GM06990 (cell line): ENCODE results near the gene CANT1.

Experiments
- DNase-seq: peaks from one replicate; pipeline ENCODE4 v3.0.0-alpha.2; 2011; ENCODE audit not compliant: insufficient read length; ENCODE audit errors: extremely low read depth
- H3K27me3 ChIP-seq: replicated peaks from 2 replicates; pipeline ENCODE4 v1.6.0; 2011; ENCODE audit warnings: low read length; ENCODE audit not compliant: control insufficient read depth, insufficient read depth
- H3K36me3 ChIP-seq: 2 replicates; pipeline ENCODE4 v1.5.1; 2011; ENCODE audit warnings: low read length; ENCODE audit not compliant: control insufficient read depth, insufficient read depth
- H3K4me3 ChIP-seq: replicated peaks from 2 replicates; pipeline ENCODE4 v1.5.1; 2011; ENCODE audit warnings: low read depth, mild to moderate bottlenecking, control low read depth, low read length
- CTCF ChIP-seq: IDR thresholded peaks from 2 replicates; pipeline ENCODE4 v1.5.1; 2011; ENCODE audit warnings: low read length, control low read depth, mild to moderate bottlenecking, inconsistent platforms; ENCODE audit not compliant: insufficient read depth, poor library complexity, severe bottlenecking

The CANT1 gene

GRCh38 chr17:79027925-79028491 is 18.4 kb upstream of the CANT1 start:
- TF ChIP-seq CTCF, result no peak
- H3K27me3 ChIP-seq, result peaks cover 6% of the 10 kb centered on the region
- DNase-seq, result no peak
- no peak overlapping the region for H3K4me3 ChIP-seq
- no peaks in the 10 kb centered on the region for H3K36me3 ChIP-seq

DNA sequence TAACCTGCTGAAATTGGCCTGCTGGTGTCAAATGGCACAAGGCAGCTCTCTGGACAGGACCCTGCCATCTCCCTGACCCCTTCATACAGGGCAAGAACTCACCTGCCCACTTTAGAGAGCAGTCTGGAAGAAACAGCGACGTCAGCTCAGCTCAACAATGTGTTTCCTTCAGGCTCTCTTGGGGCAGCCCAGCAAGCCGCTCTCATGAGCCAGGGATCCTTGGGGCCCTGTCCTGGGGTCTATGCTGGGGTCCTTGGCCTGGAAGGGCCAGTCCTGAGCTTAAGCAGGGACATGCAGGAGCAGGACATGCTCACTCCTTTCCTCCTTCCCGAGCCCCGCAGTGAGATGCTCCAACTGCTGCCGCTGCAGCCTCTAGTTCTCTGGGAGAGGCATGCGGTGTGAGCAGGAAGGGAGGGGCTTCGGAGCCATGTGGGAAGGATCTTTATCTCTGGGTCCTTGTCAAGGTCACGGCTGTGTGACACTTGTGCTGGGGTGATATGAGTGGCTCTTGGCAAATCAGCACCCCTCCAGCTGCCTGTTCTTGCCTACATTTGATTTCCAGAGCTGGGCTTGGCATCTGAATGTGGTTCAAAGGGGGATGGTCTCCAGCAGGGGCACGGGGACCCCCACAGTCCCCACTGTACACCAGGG is 17.8 kb upstream of the CANT1 start:
- Histone ChIP-seq H3K27me3 (peaks cover 6% of the 10 kb centered on the region), H3K36me3 (no peaks in the 10 kb centered on the region), H3K4me3 (no peak overlapping the region)
- TF ChIP-seq CTCF, result no peak
- DNase-seq, result no peak

- no peak for DNase-seq
- no peaks in the 10 kb centered on the region for H3K36me3 ChIP-seq
- no peak for TF ChIP-seq CTCF
- peaks cover 6% of the 10 kb centered on the region for H3K27me3 ChIP-seq
- no peak overlapping the region for H3K4me3 ChIP-seq
Measured at GRCh38 chr17:79026376-79027273, 17.1 kb upstream of the CANT1 start.

- DNase-seq, result no peak
- Histone ChIP-seq H3K36me3 (no peaks in the 10 kb centered on the region), H3K27me3 (peaks cover 6% of the 10 kb centered on the region), H3K4me3 (peak overlapping the region; percentile 32)
- no peak for TF ChIP-seq CTCF
Measured at GRCh38 chr17:79024901-79025737, 15.6 kb upstream of the CANT1 start.
